ENCODE data around the gene MACROH2A2. TPM values are rescaled to one million over a fixed set of nuclear protein-coding genes. Genes with fewer than 3 reads are reported as not detected.
A peak's percentile ranks its signal among the peaks of the same experiment; 100 is the strongest.

The MACROH2A2 gene
- total RNA-seq (10 to 100 TPM; 69.6 to 72.3 TPM), polyA plus RNA-seq (ENCODE audit: insufficient read depth, low read depth, low replicate concordance) (31.0 TPM)
- long read RNA-seq, donor 1, transcript H2AFY2-201 (9 exons, 1,980 nt), result major isoform, 16 of 24 reads
- long read RNA-seq, donor 1, partial matches to known transcripts, result 8 of 24 reads
- long read RNA-seq, donor 1, other reads (novel, unspliced or antisense), result 0 of 24 reads
- long read RNA-seq, donor 2, transcript H2AFY2-201 (9 exons, 1,980 nt), result major isoform, 10 of 10 reads
- long read RNA-seq, donor 2, partial matches to known transcripts, result 0 of 10 reads
- long read RNA-seq, donor 2, other reads (novel, unspliced or antisense), result 0 of 10 reads

DNA sequence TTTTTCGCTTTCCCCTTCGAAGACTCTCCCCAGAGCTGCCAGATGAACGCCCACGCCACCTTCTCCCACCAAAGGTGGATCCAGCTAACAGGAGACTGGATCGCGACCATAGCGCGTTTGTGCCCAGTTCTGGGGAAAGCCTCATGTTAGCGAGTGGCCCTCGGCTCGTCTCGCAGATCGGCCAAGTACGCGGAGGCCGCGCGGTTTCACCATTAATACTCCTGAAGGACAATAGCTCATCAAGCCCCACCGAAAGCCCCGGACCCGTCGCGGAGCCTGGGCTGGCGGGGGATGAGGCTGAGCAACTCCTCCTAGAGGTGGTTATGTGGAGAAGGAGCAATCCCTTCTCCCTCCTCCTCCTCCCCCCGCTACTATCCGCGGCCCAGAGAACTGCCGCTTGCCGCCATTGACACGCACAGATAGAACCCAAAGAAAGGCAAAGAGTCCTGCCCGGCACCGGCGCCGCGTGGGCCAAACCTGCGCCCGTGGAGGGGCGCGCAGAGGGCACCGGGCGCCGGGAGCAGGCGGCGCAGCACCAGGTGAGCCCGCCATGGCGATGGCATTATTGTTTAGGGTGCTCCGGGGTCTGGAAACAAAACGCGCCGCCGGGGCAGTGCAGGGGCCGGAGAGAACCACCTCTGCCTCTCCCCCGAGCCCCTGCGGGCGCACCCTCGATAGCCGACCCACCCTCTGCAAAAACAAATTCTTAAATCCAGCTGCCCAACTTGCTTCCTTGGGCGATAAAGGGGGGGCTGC, at the start of gene MACROH2A2:
Gene MACROH2A2 (plus strand): TSS at position 385 of the 756 bp plus-strand sequence. CDS start 22,813 bp downstream, outside the sequence.
- 1 to 4% methylated on average over 25 to 58 of the region's 58 CpGs for WGBS, 2 donors
- Histone ChIP-seq H3K27me3 (no peaks in the 10 kb centered on the region), H3K4me1 (no peaks in the 10 kb centered on the region), H3K9me3 (no peaks in the 10 kb centered on the region), H3K36me3 (ENCODE audit: low read depth, missing control alignments) (no peaks in the 10 kb centered on the region), H3K27ac (peak within 1 kb of the TSS; percentile 77 to 88), H3K4me3 (peak within 1 kb of the TSS; percentile 75 to 81)
- intact Hi-C loops (cut with DNase I; ENCODE audit: low total_unique reads), result no loop called here
- DNase-seq, result peak; percentile 83
- no peak for TF ChIP-seq POLR2A (IDR thresholded peaks at IDR 0.05)
- TF ChIP-seq, protein P1, sequence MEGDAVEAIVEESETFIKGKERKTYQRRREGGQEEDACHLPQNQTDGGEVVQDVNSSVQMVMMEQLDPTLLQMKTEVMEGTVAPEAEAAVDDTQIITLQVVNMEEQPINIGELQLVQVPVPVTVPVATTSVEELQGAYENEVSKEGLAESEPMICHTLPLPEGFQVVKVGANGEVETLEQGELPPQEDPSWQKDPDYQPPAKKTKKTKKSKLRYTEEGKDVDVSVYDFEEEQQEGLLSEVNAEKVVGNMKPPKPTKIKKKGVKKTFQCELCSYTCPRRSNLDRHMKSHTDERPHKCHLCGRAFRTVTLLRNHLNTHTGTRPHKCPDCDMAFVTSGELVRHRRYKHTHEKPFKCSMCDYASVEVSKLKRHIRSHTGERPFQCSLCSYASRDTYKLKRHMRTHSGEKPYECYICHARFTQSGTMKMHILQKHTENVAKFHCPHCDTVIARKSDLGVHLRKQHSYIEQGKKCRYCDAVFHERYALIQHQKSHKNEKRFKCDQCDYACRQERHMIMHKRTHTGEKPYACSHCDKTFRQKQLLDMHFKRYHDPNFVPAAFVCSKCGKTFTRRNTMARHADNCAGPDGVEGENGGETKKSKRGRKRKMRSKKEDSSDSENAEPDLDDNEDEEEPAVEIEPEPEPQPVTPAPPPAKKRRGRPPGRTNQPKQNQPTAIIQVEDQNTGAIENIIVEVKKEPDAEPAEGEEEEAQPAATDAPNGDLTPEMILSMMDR (IDR thresholded peaks at IDR 0.05), result peak in 1 of 3 experiments; percentile 12

DNA sequence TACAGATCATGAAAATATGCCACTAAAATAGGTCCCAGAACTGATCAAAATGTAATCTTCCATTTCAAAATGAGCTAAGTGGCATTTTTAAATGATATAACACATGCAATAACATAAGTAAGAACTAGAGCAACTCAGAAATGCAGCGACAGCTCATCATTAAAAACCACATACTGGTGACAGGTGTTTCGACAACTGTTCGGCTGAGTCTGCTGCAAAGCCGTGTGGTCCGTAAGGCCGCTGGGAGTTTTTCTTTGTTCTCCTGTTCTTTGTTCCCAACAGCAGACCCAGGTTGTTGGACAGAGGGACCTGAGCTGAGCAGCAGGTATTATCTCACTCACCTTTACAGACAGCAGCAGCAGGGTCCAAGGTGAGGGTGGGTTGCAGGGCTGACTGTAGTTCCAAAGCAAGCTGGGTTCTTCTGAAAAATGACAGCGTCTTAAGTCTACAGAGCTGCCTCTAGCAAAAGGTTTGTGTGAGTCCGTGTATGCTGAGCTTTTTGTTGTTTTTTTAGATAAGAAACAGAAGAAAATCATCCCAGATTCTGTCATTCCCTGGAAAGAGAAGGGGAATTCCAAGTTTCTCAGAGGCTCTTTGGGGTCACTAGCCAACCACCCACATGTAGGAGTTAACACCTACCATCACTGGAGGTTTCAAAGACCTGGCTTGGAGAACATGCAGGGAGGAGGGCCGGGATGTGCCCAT, 45.4 kb upstream of the MACROH2A2 start:
- Histone ChIP-seq H3K9me3 (no peaks in the 10 kb centered on the region), H3K4me1 (no peaks in the 10 kb centered on the region), H3K27ac (no peak overlapping the region), H3K4me3 (no peak overlapping the region), H3K36me3 (ENCODE audit: low read depth, missing control alignments) (no peaks in the 10 kb centered on the region), H3K27me3 (no peaks in the 10 kb centered on the region)
- TF ChIP-seq, protein P1 (IDR thresholded peaks at IDR 0.05), result no peak
- TF ChIP-seq POLR2A (IDR thresholded peaks at IDR 0.05), result no peak
- intact Hi-C loops (cut with DNase I; ENCODE audit: low total_unique reads), result no loop called here
- no peak for DNase-seq
- WGBS, 2 donors, result 79 to 82% methylated on average over 9 of the region's 9 CpGs

DNA sequence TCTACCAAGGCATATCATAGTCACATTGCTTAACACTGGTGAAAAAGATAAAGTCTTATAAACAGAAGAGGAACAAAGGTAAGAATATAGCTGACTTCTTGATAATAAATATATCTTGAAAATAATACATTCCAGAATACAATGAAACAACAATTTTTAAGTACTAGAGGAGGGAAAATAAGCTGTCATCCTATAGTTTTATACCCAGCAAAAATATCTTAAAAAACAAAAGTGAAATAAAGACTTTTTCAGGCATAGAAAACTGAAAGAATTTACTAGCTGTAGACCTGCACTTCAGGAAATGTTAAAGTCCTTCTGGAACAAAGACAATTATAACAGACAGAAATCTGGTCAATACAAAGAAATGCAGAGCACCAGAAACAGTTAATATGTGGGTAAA, 21.4 kb upstream of the MACROH2A2 start:
- no peak for DNase-seq
- intact Hi-C loops (cut with DNase I; ENCODE audit: low total_unique reads), result no loop called here
- Histone ChIP-seq H3K36me3 (ENCODE audit: low read depth, missing control alignments) (no peaks in the 10 kb centered on the region), H3K4me1 (peaks cover 17% of the 10 kb centered on the region), H3K4me3 (no peak overlapping the region), H3K9me3 (no peaks in the 10 kb centered on the region), H3K27me3 (no peaks in the 10 kb centered on the region), H3K27ac (peak overlapping the region in 1 of 2 donors; percentile 24)
- no peak for TF ChIP-seq POLR2A (IDR thresholded peaks at IDR 0.05)
- TF ChIP-seq, protein P1 (IDR thresholded peaks at IDR 0.05), result no peak

DNA sequence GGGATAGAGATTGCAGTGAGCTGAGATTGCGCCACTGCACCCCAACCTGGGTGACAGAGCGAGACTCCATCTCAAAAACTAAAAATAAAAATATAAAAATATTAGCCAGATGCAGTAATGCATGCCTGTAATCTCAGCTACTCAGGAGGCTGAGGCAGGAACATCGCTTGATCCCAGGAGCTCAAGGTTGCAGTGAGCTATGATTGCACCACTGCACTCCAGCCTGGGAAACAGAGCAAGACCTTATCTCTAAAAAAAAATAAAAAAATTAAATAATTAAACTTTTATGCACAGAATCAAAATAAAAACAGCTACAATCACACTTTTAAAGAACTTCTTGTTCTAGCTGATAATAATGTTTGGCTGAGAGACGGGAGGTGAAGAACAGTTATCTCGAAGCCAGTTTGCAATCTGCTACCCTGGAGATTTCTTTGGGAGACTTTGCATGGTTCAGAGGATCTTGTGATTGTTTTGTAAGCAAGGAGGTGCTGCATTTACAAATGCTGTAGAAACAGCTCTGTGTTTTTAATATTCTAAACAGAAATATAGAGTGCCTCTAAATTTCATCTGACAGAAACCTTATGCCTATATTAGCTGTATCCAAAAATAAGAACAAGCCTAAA, 19.9 kb upstream of the MACROH2A2 start:
- 45 to 51% methylated on average over 5 of the region's 5 CpGs for WGBS, 2 donors
- Histone ChIP-seq H3K27me3 (no peaks in the 10 kb centered on the region), H3K36me3 (ENCODE audit: low read depth, missing control alignments) (no peaks in the 10 kb centered on the region), H3K4me3 (no peak overlapping the region), H3K9me3 (no peaks in the 10 kb centered on the region), H3K27ac (peak overlapping the region; percentile 36 to 53), H3K4me1 (peaks cover 17% of the 10 kb centered on the region)
- TF ChIP-seq, protein P1 (IDR thresholded peaks at IDR 0.05), result no peak
- TF ChIP-seq POLR2A (IDR thresholded peaks at IDR 0.05), result no peak
- peak; percentile 63 for DNase-seq
- intact Hi-C loops (cut with DNase I; ENCODE audit: low total_unique reads), result no loop called here

Measured in testis (tissue), 5 donors.